IMR-90 (cell line): ENCODE data around the gene PIAS3. TPM values are rescaled to one million over a fixed set of nuclear protein-coding genes. Genes with fewer than 3 reads are reported as not detected.

Source experiments
- ATAC-seq: fragments of 200-7000 bp; cut with Tn5 transposase; 2 replicates; pipeline ENCODE4 v1.9.1; 2020; ENCODE audit warnings: low read depth, mild to moderate bottlenecking, moderate library complexity
- BruUV-seq: library from RNA; stranded (reverse); fragments of 400-500 nt; replicated peaks from 2 replicates; lab custom pipeline; 2021; lab: Mats Ljungman, UMichigan
- CTCF ChIA-PET: fragments of 300-600 bp; formaldehyde crosslinking; extraction: SDS; loops from one replicate; lab custom pipeline; 2021; ENCODE audit warnings: antibody characterized with exemption; lab: Yijun Ruan, JAX
- POLR2A ChIA-PET: fragments of 300-600 bp; sonication (Branson Sonifier 250); formaldehyde crosslinking; loops from one replicate; lab custom pipeline; 2022; ENCODE audit warnings: antibody characterized with exemption; ENCODE audit not compliant: unreplicated experiment; lab: Charles Lee
- DNase-seq: peaks from one replicate; pipeline ENCODE4 v3.0.0; 2013
- H2AFZ ChIP-seq: replicated peaks from 2 replicates; pipeline ENCODE3; 2013; ENCODE audit warnings: low read length, mild to moderate bottlenecking; ENCODE audit not compliant: poor library complexity
- H2AK5ac ChIP-seq: 2 replicates; pipeline ENCODE4 v1.6.1; 2013; ENCODE audit warnings: low read depth, low read length, inconsistent platforms
- H2AK9ac ChIP-seq: replicated peaks from 2 replicates; pipeline ENCODE3; 2013; ENCODE audit warnings: mild to moderate bottlenecking, low read depth, low read length, moderate library complexity; ENCODE audit not compliant: poor library complexity
- H2BK120ac ChIP-seq: 2 replicates; pipeline ENCODE4 v1.6.1; 2013; ENCODE audit warnings: low read depth, low read length, inconsistent platforms
- H2BK15ac ChIP-seq: 3 replicates; pipeline ENCODE4 v1.6.1; 2013; ENCODE audit warnings: low read depth, low read length, inconsistent platforms
- H2BK20ac ChIP-seq: 2 replicates; pipeline ENCODE4 v1.6.1; 2013; ENCODE audit warnings: low read depth, mild to moderate bottlenecking, inconsistent platforms, low read length, moderate library complexity
- H2BK5ac ChIP-seq: 2 replicates; pipeline ENCODE4 v1.6.1; 2013; ENCODE audit warnings: mild to moderate bottlenecking, low read depth, low read length, inconsistent platforms; ENCODE audit not compliant: poor library complexity, severe bottlenecking
- H3K14ac ChIP-seq: replicated peaks from 2 replicates; pipeline ENCODE4 v1.6.1; 2013; ENCODE audit warnings: low read depth, low read length, inconsistent platforms
- H3K18ac ChIP-seq: 2 replicates; pipeline ENCODE4 v1.6.1; 2013; ENCODE audit warnings: low read depth, low read length, control low read depth
- H3K23ac ChIP-seq: 2 replicates; pipeline ENCODE4 v1.6.1; 2013; ENCODE audit warnings: low read depth, low read length, inconsistent platforms
- H3K27ac ChIP-seq: 2 replicates; pipeline ENCODE4 v1.5.1; 2013; ENCODE audit warnings: mild to moderate bottlenecking, control low read depth, low read length; ENCODE audit not compliant: insufficient read depth
- H3K27me3 ChIP-seq: 2 replicates; pipeline ENCODE4 v1.6.1; 2013; ENCODE audit warnings: low read length; ENCODE audit not compliant: control insufficient read depth, insufficient read depth
- H3K36me3 ChIP-seq: 2 replicates; pipeline ENCODE4 v1.6.1; 2013; ENCODE audit warnings: low read length, mixed read lengths; ENCODE audit not compliant: control insufficient read depth, insufficient read depth
- H3K4ac ChIP-seq: 2 replicates; pipeline ENCODE4 v1.6.1; 2013; ENCODE audit warnings: low read depth, low read length, inconsistent platforms
- H3K4me1 ChIP-seq: 2 replicates; pipeline ENCODE4 v1.6.1; 2013; ENCODE audit warnings: low read length, mixed read lengths; ENCODE audit not compliant: control insufficient read depth, insufficient read depth
- H3K4me2 ChIP-seq: 2 replicates; pipeline ENCODE4 v1.6.1; 2013; ENCODE audit warnings: low read depth, mild to moderate bottlenecking, control low read depth, low read length, moderate library complexity
- H3K4me3 ChIP-seq: 2 replicates; pipeline ENCODE4 v1.5.1; 2013; ENCODE audit warnings: low read depth, mild to moderate bottlenecking, control low read depth, low read length, moderate library complexity; ENCODE audit not compliant: insufficient read depth
- H3K56ac ChIP-seq: 2 replicates; pipeline ENCODE4 v1.6.1; 2013; ENCODE audit warnings: low read length, inconsistent platforms; ENCODE audit not compliant: insufficient read depth; ENCODE audit errors: extremely low read depth
- H3K79me1 ChIP-seq, 2 experiments: 2 replicates each; pipeline ENCODE4 v1.6.1; 2013; ENCODE audit warnings: low read length in 2 of 2, inconsistent platforms in 1 of 2, low read depth in 1 of 2
- H3K9ac ChIP-seq: 2 replicates; pipeline ENCODE4 v1.6.1; 2013; ENCODE audit warnings: low read depth, low read length, control low read depth
- H3K9me1 ChIP-seq: 2 replicates; pipeline ENCODE4 v1.6.1; 2013; ENCODE audit warnings: low read length, inconsistent platforms; ENCODE audit not compliant: insufficient read depth
- H3K9me3 ChIP-seq: 2 replicates; pipeline ENCODE4 v1.6.1; 2013; ENCODE audit warnings: low read length; ENCODE audit not compliant: control insufficient read depth, insufficient read depth
- H4K20me1 ChIP-seq: 2 replicates; pipeline ENCODE4 v1.6.1; 2013; ENCODE audit warnings: low read length, inconsistent platforms; ENCODE audit not compliant: insufficient read depth
- H4K5ac ChIP-seq: 2 replicates; pipeline ENCODE4 v1.6.1; 2013; ENCODE audit warnings: mild to moderate bottlenecking, low read depth, low read length, control low read depth
- H4K8ac ChIP-seq, 2 experiments: 2 replicates each; pipeline ENCODE4 v1.6.1; 2013; ENCODE audit warnings: low read depth in 2 of 2, low read length in 2 of 2, control low read depth in 1 of 2, inconsistent platforms in 1 of 2
- H4K91ac ChIP-seq: 2 replicates; pipeline ENCODE4 v1.6.1; 2013; ENCODE audit warnings: low read depth, low read length, inconsistent platforms; ENCODE audit not compliant: insufficient read depth
- BHLHE40 ChIP-seq: fragments of 150-350 bp; IDR thresholded peaks from 2 replicates; pipeline ENCODE4 v1.6.1; 2016; ENCODE audit warnings: mild to moderate bottlenecking, low read depth, low read length
- CEBPB ChIP-seq: IDR thresholded peaks from 2 replicates; pipeline ENCODE4 v1.6.1; 2012; ENCODE audit warnings: low read depth, low read length, improper control_type of control experiment
- CTCF ChIP-seq: conservative IDR thresholded peaks from 2 replicates; pipeline ENCODE4 v1.5.1; 2012; ENCODE audit warnings: mild to moderate bottlenecking, low read depth, low read length, improper control_type of control experiment
- ELK1 ChIP-seq: fragments of 150-350 bp; IDR thresholded peaks from 2 replicates; pipeline ENCODE4 v1.6.1; 2016; ENCODE audit warnings: low read depth, mild to moderate bottlenecking, low read length, moderate library complexity, borderline replicate concordance
- MXI1 ChIP-seq: IDR thresholded peaks from 2 replicates; pipeline ENCODE4 v1.6.1; 2012; ENCODE audit warnings: low read depth, mild to moderate bottlenecking, low read length, moderate library complexity, borderline replicate concordance
- NFE2L2 ChIP-seq: fragments of 150-350 bp; IDR thresholded peaks from 2 replicates; pipeline ENCODE4 v1.6.1; 2016; ENCODE audit warnings: low read depth, mild to moderate bottlenecking, low read length
- RCOR1 ChIP-seq: IDR thresholded peaks from 2 replicates; pipeline ENCODE4 v1.6.1; 2012; ENCODE audit warnings: mild to moderate bottlenecking, low read length, improper control_type of control experiment; ENCODE audit not compliant: insufficient replicate concordance
- RFX5 ChIP-seq: IDR thresholded peaks from 2 replicates; pipeline ENCODE4 v1.8.0; 2012; ENCODE audit warnings: low read depth, mild to moderate bottlenecking, low read length, moderate library complexity
- SMC3 ChIP-seq: fragments of 150-350 bp; IDR thresholded peaks from 2 replicates; pipeline ENCODE4 v1.6.1; 2016; ENCODE audit warnings: low read depth, mild to moderate bottlenecking, antibody characterized with exemption, low read length, moderate library complexity
- USF2 ChIP-seq: fragments of 150-350 bp; IDR thresholded peaks from 2 replicates; pipeline ENCODE4 v1.6.1; 2017; ENCODE audit warnings: mild to moderate bottlenecking, antibody characterized with exemption, low read length, low read depth
- WGBS, 2 experiments: methylation state at CpG; one replicate each; pipeline versions ENCODE4 v1.1.5 to v1.1.7; 2013; ENCODE audit warnings: missing lambda C conversion rate in 2 of 2; ENCODE audit not compliant: insufficient read length in 1 of 2; ENCODE audit errors: extremely low coverage in 2 of 2; 5-methylcytosine and 5-hydroxymethylcytosine counted together
- dilution Hi-C: fragments of 300-500 bp; cut with HindIII; formaldehyde crosslinking; loops from one replicate; pipeline ENCODE4 v1.14.3; 2018; ENCODE audit warnings: low sequenced_read_pairs; ENCODE audit not compliant: unreplicated experiment
- in situ Hi-C: fragments of 300-500 bp; cut with MboI; formaldehyde crosslinking; loops from 3 replicates; pipeline ENCODE4 v1.14.3; 2019; ENCODE audit warnings: low sequenced_read_pairs, inconsistent platforms, mixed read lengths
- intact Hi-C: fragments of 100-400 bp; cut with micrococcal nuclease; formaldehyde crosslinking; loops from 2 replicates; pipeline ENCODE4 v1.10.0; 2022
- polyA plus RNA-seq, 3 experiments: library from polyadenylated mRNA; depleted of rRNA; stranded (reverse); fragments of >200 nt; gene quantifications; 2 replicates each; pipeline ENCODE4 v1.2.3, GENCODE V29; 2012; ENCODE audit warnings: low replicate concordance in 1 of 3
- total RNA-seq: library from RNA; depleted of rRNA; stranded (reverse); fragments of >200 nt; gene quantifications from 2 replicates; pipeline ENCODE4 v1.2.3, GENCODE V29; 2012

The PIAS3 gene
- total and polyA plus RNA-seq, 2 of the 4 experiments (the other 2 are of a cell fraction), result 11.1 to 53.7 TPM

GRCh38 chr1:145849356-145850160, 9.3 kb downstream of the PIAS3 start (continued):
- TF ChIP-seq ELK1 (no peak), MXI1 (peak; percentile 26; the same call in 1 of the 2 replicates), NFE2L2 (no peak)

- H3K9ac ChIP-seq, result no peak overlapping the region
- H3K9me1 ChIP-seq, result peaks cover 21% of the 10 kb centered on the region; the same call in 1 of the 2 replicates
- no peak overlapping the region for H3K4me3 ChIP-seq
- no peak overlapping the region for H4K8ac ChIP-seq
- H3K79me1 ChIP-seq, result peaks cover 0 to 10% of the 10 kb centered on the region in 2 experiments; a peak in 3 of 4 replicates
- no peak overlapping the region for H4K5ac ChIP-seq
- H4K20me1 ChIP-seq, result no peaks in the 10 kb centered on the region
- H3K27me3 ChIP-seq, result no peaks in the 10 kb centered on the region
- H3K4ac ChIP-seq, result no peak overlapping the region
- no peak overlapping the region for H3K23ac ChIP-seq
- H2BK120ac ChIP-seq, result no peak overlapping the region
- H4K91ac ChIP-seq, result no peak overlapping the region
- BruUV-seq, result no TSS peak
- no peak overlapping the region for H2BK5ac ChIP-seq
- ChIA-PET POLR2A (no interaction called here), CTCF (interaction anchor here (1.1 to 2.0 kb wide), 3 partner anchors 11 to 169 kb away, joined by 3 to 10 read pairs (median 6); partner anchors contain the start of gene PIAS3)
- no peak overlapping the region for H3K14ac ChIP-seq
- H3K56ac ChIP-seq, result no peak overlapping the region
- H2AK9ac ChIP-seq, result no peak overlapping the region
- peaks cover 39% of the 10 kb centered on the region for H3K36me3 ChIP-seq
- no peak overlapping the region; the same call in 1 of the 2 replicates for H2BK20ac ChIP-seq
- WGBS, 2 experiments, result no CpG with 5 or more reads among the region's 3 CpGs
- no peak overlapping the region for H2BK15ac ChIP-seq
- intact Hi-C loops, result no loop called here
- ATAC-seq (no peak), DNase-seq (no peak)
- in situ Hi-C loops, result loop anchor here (5.0 kb wide), 1 partner anchor 164 kb away; no protein-coding TSS in a partner anchor
- H3K9me3 ChIP-seq, result no peaks in the 10 kb centered on the region
- H3K4me2 ChIP-seq, result no peak overlapping the region
- no peak overlapping the region for H2AFZ ChIP-seq
- H2AK5ac ChIP-seq, result no peak overlapping the region
- H3K18ac ChIP-seq, result no peak overlapping the region
- dilution Hi-C loops, result no loop called here
- no peak overlapping the region for H3K27ac ChIP-seq
- peaks cover 16% of the 10 kb centered on the region for H3K4me1 ChIP-seq
- TF ChIP-seq CTCF (no peak), CEBPB (no peak), SMC3 (no peak), RCOR1 (no peak), USF2 (no peak), NFE2L2 (no peak), RFX5 (no peak), BHLHE40 (no peak), MXI1 (no peak)
Observed at GRCh38 chr1:145847827-145848226, 11.1 kb downstream of the PIAS3 start.
